C4-2B (cell line): ENCODE measurements around the gene FAM124B.
"Not testable (repeated sequence)": the region's sequence is repeated elsewhere in the genome, so short reads cannot be mapped to it uniquely, and the experiment has no call there.

Source experiments
- H3K27ac ChIP-seq: fragments of 450-650 bp; 2 replicates; pipeline ENCODE4 v1.5.1; 2017
- ZFX ChIP-seq: fragments of 450-650 bp; IDR thresholded peaks from 2 replicates; pipeline ENCODE4 v1.6.1; 2017
- TF ChIP-seq, protein P1 (sequence below): fragments of 450-650 bp; conservative IDR thresholded peaks from 2 replicates; pipeline ENCODE4 v1.5.1; 2017; ENCODE audit warnings: mild to moderate bottlenecking

Gene FAM124B

GRCh38 chr2:224392545-224392944, 9.4 kb downstream of the FAM124B start:
- TF ChIP-seq, protein P1, sequence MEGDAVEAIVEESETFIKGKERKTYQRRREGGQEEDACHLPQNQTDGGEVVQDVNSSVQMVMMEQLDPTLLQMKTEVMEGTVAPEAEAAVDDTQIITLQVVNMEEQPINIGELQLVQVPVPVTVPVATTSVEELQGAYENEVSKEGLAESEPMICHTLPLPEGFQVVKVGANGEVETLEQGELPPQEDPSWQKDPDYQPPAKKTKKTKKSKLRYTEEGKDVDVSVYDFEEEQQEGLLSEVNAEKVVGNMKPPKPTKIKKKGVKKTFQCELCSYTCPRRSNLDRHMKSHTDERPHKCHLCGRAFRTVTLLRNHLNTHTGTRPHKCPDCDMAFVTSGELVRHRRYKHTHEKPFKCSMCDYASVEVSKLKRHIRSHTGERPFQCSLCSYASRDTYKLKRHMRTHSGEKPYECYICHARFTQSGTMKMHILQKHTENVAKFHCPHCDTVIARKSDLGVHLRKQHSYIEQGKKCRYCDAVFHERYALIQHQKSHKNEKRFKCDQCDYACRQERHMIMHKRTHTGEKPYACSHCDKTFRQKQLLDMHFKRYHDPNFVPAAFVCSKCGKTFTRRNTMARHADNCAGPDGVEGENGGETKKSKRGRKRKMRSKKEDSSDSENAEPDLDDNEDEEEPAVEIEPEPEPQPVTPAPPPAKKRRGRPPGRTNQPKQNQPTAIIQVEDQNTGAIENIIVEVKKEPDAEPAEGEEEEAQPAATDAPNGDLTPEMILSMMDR: no peak
- no peak for TF ChIP-seq ZFX
- H3K27ac ChIP-seq: no peak overlapping the region

GRCh38 chr2:224389317-224389716, 12.6 kb downstream of the FAM124B start:
- no peak overlapping the region for H3K27ac ChIP-seq
- TF ChIP-seq, protein P1: no peak
- no peak for TF ChIP-seq ZFX

DNA sequence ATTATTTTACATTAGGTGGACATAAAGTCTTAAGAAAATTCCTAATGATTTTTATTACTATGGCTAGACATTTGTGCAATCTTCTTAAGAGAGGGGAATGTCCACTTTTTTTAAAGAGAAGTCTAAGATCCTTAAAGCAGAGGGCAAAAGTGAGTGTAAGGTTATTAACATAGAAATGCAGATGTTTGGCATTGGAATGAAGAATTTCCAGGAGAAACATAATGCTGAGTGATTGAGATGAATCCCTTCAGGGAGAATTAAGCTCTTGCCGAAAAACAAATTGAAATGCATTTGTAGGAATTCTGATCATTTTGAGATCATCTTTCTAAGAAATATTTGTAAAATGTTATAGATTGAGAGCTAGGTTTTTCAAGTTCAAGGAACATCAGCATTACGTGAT, 15.0 kb downstream of the FAM124B start:
- TF ChIP-seq, protein P1: no peak
- TF ChIP-seq ZFX: no peak

GRCh38 chr2:224382973-224383555, 18.8 kb downstream of the FAM124B start:
- no peak for TF ChIP-seq ZFX
- TF ChIP-seq, protein P1: no peak
- H3K27ac ChIP-seq: no peak overlapping the region

More for the DNA sequence above, 15.0 kb downstream of the FAM124B start:
- no peak overlapping the region for H3K27ac ChIP-seq

DNA sequence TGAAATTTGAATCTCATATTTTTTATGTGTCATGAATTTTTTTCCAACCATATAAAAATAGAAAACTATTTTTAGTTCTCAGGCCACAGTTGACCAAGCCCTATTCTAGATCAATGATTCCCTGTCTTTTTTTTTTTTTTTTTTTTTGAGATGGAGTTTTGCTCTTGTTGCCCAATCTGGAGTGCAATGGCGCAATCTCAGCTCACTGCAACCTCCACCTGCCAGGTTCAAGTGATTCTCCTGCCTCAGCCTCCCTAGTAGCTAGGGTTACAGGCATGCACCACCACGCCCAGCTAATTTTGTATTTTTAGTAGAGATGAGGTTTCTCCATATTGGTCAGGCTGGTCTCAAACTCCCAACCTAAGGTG, 19.6 kb downstream of the FAM124B start:
- not testable (repeated sequence) for H3K27ac ChIP-seq

DNA sequence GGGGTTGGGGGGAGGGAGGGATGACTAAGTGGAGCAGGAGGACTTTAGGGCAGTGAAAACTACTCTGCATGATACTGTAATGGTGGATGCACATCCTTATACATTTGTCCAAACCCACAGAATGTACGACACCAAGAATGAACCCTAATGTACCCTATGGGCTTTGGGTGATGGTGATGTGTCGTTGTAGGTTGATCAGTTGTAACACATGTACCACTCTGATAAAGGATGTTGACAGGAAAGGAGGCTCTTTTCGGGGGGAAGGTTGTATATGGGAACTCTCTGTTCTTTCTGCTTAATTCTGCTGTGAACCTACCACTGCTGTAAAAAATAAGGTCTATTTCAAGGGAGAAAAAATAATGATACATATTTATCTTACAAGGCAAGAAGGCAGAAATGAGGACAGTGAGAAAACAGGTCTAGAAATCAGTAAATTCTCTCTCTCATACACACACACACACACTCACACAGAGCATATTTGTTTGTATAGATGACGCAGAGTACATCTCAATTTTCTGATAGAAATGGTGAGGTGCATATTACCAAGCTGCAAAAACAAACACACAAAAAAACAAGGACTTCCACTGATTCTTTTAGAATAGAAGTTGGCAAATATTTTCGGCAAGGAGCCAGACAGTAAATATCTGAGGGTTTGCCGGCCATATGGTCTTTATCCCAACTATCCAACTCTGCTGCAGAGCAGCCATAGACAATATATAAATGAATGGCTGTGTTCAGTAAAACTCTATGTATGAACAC, 20.2 kb downstream of the FAM124B start:
- no peak overlapping the region for H3K27ac ChIP-seq
- TF ChIP-seq, protein P1: no peak

DNA sequence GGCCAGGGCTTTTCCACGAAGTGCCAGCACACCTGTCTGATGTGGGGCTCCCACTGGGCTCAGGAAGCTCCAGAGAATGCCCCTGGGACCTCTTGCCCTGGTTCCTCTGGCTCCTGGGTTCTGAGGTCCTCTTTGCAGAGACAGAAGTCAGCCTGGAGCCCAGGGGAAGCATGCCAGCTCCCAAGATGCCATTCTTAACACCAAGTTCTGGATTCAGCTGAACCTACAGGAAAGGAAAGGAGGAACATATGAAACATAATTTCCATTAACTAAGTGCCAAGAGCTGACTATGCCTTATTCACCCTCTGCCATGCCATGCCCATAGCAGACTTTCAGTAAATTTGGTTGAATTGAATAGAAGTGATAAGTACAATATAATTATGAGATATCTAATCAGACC, 21.9 kb downstream of the FAM124B start:
- H3K27ac ChIP-seq: no peak overlapping the region
- TF ChIP-seq ZFX: no peak
- TF ChIP-seq, protein P1: no peak

DNA sequence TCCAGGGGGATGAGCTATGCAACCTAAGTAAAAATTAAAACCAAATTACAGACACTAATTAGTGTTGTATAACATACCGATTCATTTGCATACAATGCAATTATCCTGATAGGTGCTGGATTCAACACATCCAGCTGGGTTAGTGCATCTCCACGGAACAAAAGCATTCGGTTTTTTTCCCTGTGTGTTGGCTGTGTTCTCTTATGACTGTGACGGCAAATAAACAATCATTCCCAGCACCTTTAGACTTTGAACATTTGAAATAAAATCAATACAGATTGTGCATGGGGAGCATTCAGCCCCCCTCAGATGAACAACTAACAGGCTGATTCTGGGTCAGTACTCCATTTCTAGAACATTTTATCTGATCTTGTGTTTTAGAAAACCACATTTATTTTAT, 22.7 kb downstream of the FAM124B start:
- H3K27ac ChIP-seq: no peak overlapping the region
- no peak for TF ChIP-seq ZFX
- TF ChIP-seq, protein P1: no peak
